HFFc6 (cell line): ENCODE data around the gene PNRC1. TPM values are rescaled to one million over a fixed set of nuclear protein-coding genes. Genes with fewer than 3 reads are reported as not detected.

Experiments
- DNase-seq: peaks from one replicate; pipeline ENCODE4 v3.0.0-alpha.2; 2018
- H3K27ac Mint-ChIP-seq: 2 replicates; pipeline ENCODE4 v1.8.0; 2020; ENCODE audit warnings: mild to moderate bottlenecking, mixed read lengths
- H3K27me3 Mint-ChIP-seq: 2 replicates; pipeline ENCODE4 v1.8.0; 2021; ENCODE audit warnings: mild to moderate bottlenecking, moderate library complexity, mixed read lengths; ENCODE audit not compliant: insufficient read depth
- H3K36me3 Mint-ChIP-seq: 2 replicates; pipeline ENCODE4 v1.8.0; 2021; ENCODE audit warnings: low read depth, mixed read lengths
- H3K4me1 Mint-ChIP-seq: 2 replicates; pipeline ENCODE4 v1.8.0; 2020; ENCODE audit warnings: low read depth, mixed read lengths
- H3K4me3 Mint-ChIP-seq: 2 replicates; pipeline ENCODE4 v1.8.0; 2020; ENCODE audit warnings: mild to moderate bottlenecking, moderate library complexity, mixed read lengths
- H3K9me3 Mint-ChIP-seq: 2 replicates; pipeline ENCODE4 v1.8.0; 2020; ENCODE audit warnings: mild to moderate bottlenecking, mixed read lengths
- CTCF ChIP-seq: fragments of 200-600 bp; sonication (generic); IDR thresholded peaks from 2 replicates; pipeline ENCODE4 v1.5.0; 2021; ENCODE audit warnings: antibody characterized with exemption, mild to moderate bottlenecking
- total RNA-seq, 6 experiments: library from RNA; stranded (reverse); fragmentation: NEBNext Ultra II Directional; extraction: Animal tissue kit (Norgen Biotek cat#: 25700); gene quantifications; 2 replicates in 1 of 6; 3 replicates in 5 of 6; pipeline ENCODE4 v1.2.3, GENCODE V29; 2021

Gene PNRC1
- total RNA-seq, 6 experiments from 2014 or later: 42.2 to 63.2 (median 52.8) TPM

DNA sequence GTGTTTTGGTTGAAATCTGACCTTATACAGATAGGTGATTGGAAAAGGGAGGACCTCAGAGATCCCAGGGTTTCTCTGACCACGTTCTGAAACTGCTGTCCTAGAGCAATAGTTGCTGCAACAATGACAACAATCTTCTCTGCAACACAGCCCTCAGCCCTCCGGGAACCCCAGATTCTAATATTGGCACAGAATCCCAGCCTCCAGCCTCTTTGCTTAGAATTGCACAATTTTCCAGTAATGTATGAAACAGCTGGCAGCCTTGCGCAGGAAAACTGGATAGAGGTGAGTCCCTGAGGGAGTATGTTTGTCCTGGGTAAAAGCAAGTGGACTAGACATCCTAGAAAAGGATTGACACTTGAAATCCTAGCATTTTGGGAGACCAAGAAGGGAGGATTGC is 30.4 kb upstream of the PNRC1 start:
- H3K4me3 Mint-ChIP-seq: no peak overlapping the region
- H3K4me1 Mint-ChIP-seq: peaks cover 13% of the 10 kb centered on the region; the same call in 1 of the 2 replicates
- TF ChIP-seq CTCF: no peak
- no peaks in the 10 kb centered on the region for H3K36me3 Mint-ChIP-seq
- DNase-seq: no peak
- H3K9me3 Mint-ChIP-seq: no peaks in the 10 kb centered on the region
- H3K27me3 Mint-ChIP-seq: peaks cover 2% of the 10 kb centered on the region
- no peak overlapping the region; the same call in 1 of the 2 replicates for H3K27ac Mint-ChIP-seq

DNA sequence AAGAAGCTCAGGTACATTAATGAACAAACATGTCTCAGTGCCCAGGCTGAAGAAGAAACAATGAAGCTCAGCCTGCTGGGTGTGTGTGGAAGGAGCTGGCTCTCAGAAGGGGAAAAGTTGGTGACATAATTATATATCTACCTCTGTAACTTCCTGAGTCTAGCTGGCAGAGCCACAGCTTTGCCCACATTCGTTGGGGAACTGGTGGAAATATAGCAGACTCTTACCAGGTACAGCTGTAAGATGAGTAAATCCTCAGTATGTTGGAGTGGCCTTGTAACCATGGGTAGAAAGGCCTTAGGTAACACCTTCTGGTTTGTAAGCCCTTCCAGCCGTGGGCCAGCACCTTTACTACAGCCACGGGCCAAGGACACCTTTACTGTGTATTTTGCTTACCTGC is 29.9 kb upstream of the PNRC1 start:
- no peaks in the 10 kb centered on the region for H3K9me3 Mint-ChIP-seq
- H3K27me3 Mint-ChIP-seq: peaks cover 2% of the 10 kb centered on the region
- no peak for DNase-seq
- no peaks in the 10 kb centered on the region for H3K36me3 Mint-ChIP-seq
- peaks cover 9% of the 10 kb centered on the region; the same call in 1 of the 2 replicates for H3K4me1 Mint-ChIP-seq
- no peak overlapping the region; the same call in 1 of the 2 replicates for H3K27ac Mint-ChIP-seq
- no peak for TF ChIP-seq CTCF
- H3K4me3 Mint-ChIP-seq: no peak overlapping the region

DNA sequence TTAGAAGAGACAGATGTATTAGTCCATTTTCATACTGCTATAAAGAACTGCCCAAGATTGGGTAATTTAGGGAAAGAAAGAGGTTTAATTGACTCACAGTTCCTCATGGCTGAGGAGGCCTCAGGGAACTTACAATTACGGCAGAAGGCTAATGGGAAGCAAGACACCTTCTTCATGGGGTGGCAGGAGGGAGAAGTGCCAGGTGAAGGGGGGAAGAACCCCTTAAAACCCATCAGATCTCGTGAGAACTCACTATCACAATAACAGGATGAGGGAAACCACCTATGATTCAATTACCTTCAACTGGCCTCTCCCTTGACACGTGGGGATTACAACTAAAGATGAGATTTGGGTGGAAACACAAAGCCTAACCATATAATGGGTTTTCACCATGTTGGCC is 28.9 kb upstream of the PNRC1 start:
- no peak overlapping the region for H3K27ac Mint-ChIP-seq
- H3K36me3 Mint-ChIP-seq: no peaks in the 10 kb centered on the region
- no peak for DNase-seq
- H3K9me3 Mint-ChIP-seq: no peaks in the 10 kb centered on the region
- peaks cover 2% of the 10 kb centered on the region for H3K27me3 Mint-ChIP-seq
- TF ChIP-seq CTCF: no peak
- no peak overlapping the region for H3K4me3 Mint-ChIP-seq
- peaks cover 9% of the 10 kb centered on the region; the same call in 1 of the 2 replicates for H3K4me1 Mint-ChIP-seq

- no peak for DNase-seq
- Mint-ChIP-seq H3K4me3 (no peak overlapping the region), H3K27ac (no peak overlapping the region), H3K36me3 (no peaks in the 10 kb centered on the region), H3K27me3 (peaks cover 5% of the 10 kb centered on the region), H3K4me1 (peaks cover 1% of the 10 kb centered on the region; the same call in 1 of the 2 replicates), H3K9me3 (no peaks in the 10 kb centered on the region)
- no peak for TF ChIP-seq CTCF
Observed at GRCh38 chr6:89054208-89054607, 26.3 kb upstream of the PNRC1 start.

DNA sequence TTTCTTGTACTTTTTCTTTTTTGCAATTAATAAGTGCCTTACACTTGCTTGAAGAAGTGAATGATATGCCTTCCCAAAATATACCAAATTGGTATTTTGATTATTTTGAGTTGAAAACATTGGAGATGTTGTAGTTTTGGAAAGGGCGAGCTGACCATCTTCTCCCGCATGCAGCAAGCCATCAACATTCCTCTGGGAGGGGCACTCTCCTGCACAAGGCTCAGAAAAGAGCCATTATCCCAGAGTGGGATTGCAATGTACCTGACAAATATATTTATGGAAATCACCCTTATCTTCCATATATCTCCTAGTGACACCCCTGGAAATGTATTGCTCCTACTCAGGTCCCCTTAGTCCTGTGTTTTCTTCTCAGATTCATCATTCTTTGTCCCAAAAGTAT is 22.8 kb upstream of the PNRC1 start:
- no peak for TF ChIP-seq CTCF
- Mint-ChIP-seq H3K4me3 (no peak overlapping the region), H3K27ac (no peak overlapping the region), H3K27me3 (peaks cover 5% of the 10 kb centered on the region), H3K36me3 (no peaks in the 10 kb centered on the region), H3K9me3 (no peaks in the 10 kb centered on the region), H3K4me1 (no peaks in the 10 kb centered on the region)
- DNase-seq: no peak

- no peak overlapping the region for H3K27ac Mint-ChIP-seq
- H3K4me3 Mint-ChIP-seq: no peak overlapping the region
- no peaks in the 10 kb centered on the region for H3K36me3 Mint-ChIP-seq
- no peak for DNase-seq
- TF ChIP-seq CTCF: no peak
- H3K27me3 Mint-ChIP-seq: peaks cover 5% of the 10 kb centered on the region
- H3K4me1 Mint-ChIP-seq: no peaks in the 10 kb centered on the region
- H3K9me3 Mint-ChIP-seq: no peaks in the 10 kb centered on the region
Observed at GRCh38 chr6:89058627-89059026, 21.9 kb upstream of the PNRC1 start.
